CD14-positive monocyte (primary cell): ENCODE data around the gene SUPT4H1. TPM values are rescaled to one million over a fixed set of nuclear protein-coding genes. Genes with fewer than 3 reads are reported as not detected.

Experiments
- DNase-seq, 3 donors: peaks; one replicate each; pipeline ENCODE4 v3.0.0-alpha.2; 2011 to 2022
- H2AFZ ChIP-seq: 2 replicates; pipeline ENCODE4 v1.6.0; 2012; ENCODE audit warnings: mild to moderate bottlenecking, low read depth, low read length, inconsistent platforms; ENCODE audit not compliant: insufficient read depth, poor library complexity, severe bottlenecking
- H3K27ac ChIP-seq, 2 donors: 1 replicate in 1 of 2; 2 replicates in 1 of 2; pipeline ENCODE4 v1.5.1; 2012 to 2013; ENCODE audit warnings: low read length in 2 of 2, control low read depth in 1 of 2, inconsistent platforms in 1 of 2, low read depth in 1 of 2, mild to moderate bottlenecking in 1 of 2
- H3K27me3 ChIP-seq, 2 donors: one replicate each; pipeline versions ENCODE4 v1.6.0 to v1.6.1; 2011 to 2013; ENCODE audit warnings: low read length in 2 of 2; ENCODE audit not compliant: control insufficient read depth in 2 of 2, insufficient read depth in 2 of 2
- H3K36me3 ChIP-seq, 2 donors: replicated peaks in 1 of 2; 1 replicate in 1 of 2; 2 replicates in 1 of 2; pipeline versions ENCODE4 v1.5.1 to v1.6.1; 2012 to 2013; ENCODE audit warnings: low read length in 2 of 2, control low read depth in 1 of 2, inconsistent platforms in 1 of 2, mild to moderate bottlenecking in 1 of 2; ENCODE audit not compliant: insufficient read depth in 2 of 2, control insufficient read depth in 1 of 2
- H3K4me1 ChIP-seq, 2 donors: 1 replicate in 1 of 2; 2 replicates in 1 of 2; pipeline versions ENCODE4 v1.5.1 to v1.6.1; 2012 to 2013; ENCODE audit warnings: low read length in 2 of 2, control low read depth in 1 of 2, inconsistent platforms in 1 of 2, mild to moderate bottlenecking in 1 of 2, moderate library complexity in 1 of 2; ENCODE audit not compliant: insufficient read depth in 2 of 2, control insufficient read depth in 1 of 2
- H3K4me2 ChIP-seq: replicated peaks from 2 replicates; pipeline ENCODE3; 2012; ENCODE audit warnings: low read length, moderate library complexity, mild to moderate bottlenecking; ENCODE audit not compliant: poor library complexity, severe bottlenecking; ENCODE audit errors: extremely low read depth
- H3K4me3 ChIP-seq, 3 experiments: fragments of 200-600 bp in 1 of 3; sonication (generic) in 1 of 3; replicated peaks in 1 of 3; 1 replicate in 2 of 3; 2 replicates in 1 of 3; pipeline ENCODE4 v1.5.1; 2011 to 2013; ENCODE audit warnings: low read length in 3 of 3, mild to moderate bottlenecking in 3 of 3, control low read depth in 2 of 3, low read depth in 2 of 3, inconsistent platforms in 1 of 3, moderate library complexity in 1 of 3
- H3K79me2 ChIP-seq: 2 replicates; pipeline ENCODE4 v1.6.0; 2012; ENCODE audit warnings: mild to moderate bottlenecking, control low read depth, inconsistent platforms, low read length, moderate library complexity; ENCODE audit not compliant: insufficient read depth
- H3K9ac ChIP-seq: 2 replicates; pipeline ENCODE4 v1.6.0; 2017; ENCODE audit warnings: low read length, mild to moderate bottlenecking; ENCODE audit not compliant: insufficient read depth, poor library complexity, severe bottlenecking
- H3K9me3 ChIP-seq, 2 donors: replicated peaks in 1 of 2; 1 replicate in 1 of 2; 2 replicates in 1 of 2; pipeline versions ENCODE4 v1.5.1 to v1.6.1; 2012 to 2013; ENCODE audit warnings: low read length in 2 of 2, control low read depth in 1 of 2; ENCODE audit not compliant: control insufficient read depth in 1 of 2, insufficient read depth in 1 of 2
- H4K20me1 ChIP-seq: 2 replicates; pipeline ENCODE4 v1.6.0; 2012; ENCODE audit warnings: mild to moderate bottlenecking, low read length, control low read depth, moderate library complexity; ENCODE audit not compliant: insufficient read depth
- H3K27ac Mint-ChIP-seq, 7 donors: one replicate each; pipeline ENCODE4 v1.8.0; 2020; ENCODE audit warnings: mild to moderate bottlenecking in 7 of 7, mixed read lengths in 7 of 7, moderate library complexity in 6 of 7, inconsistent platforms in 2 of 7
- H3K27me3 Mint-ChIP-seq, 3 donors: one replicate each; pipeline ENCODE4 v1.8.0; 2021 to 2022; ENCODE audit warnings: low read depth in 3 of 3, mild to moderate bottlenecking in 3 of 3, mixed read lengths in 3 of 3, moderate library complexity in 3 of 3, inconsistent platforms in 1 of 3
- H3K36me3 Mint-ChIP-seq, 2 donors: one replicate each; pipeline ENCODE4 v1.8.0; 2020; ENCODE audit warnings: mixed read lengths in 2 of 2, inconsistent platforms in 1 of 2, mild to moderate bottlenecking in 1 of 2
- H3K4me1 Mint-ChIP-seq: one replicate; pipeline ENCODE4 v1.8.0; 2020; ENCODE audit warnings: mild to moderate bottlenecking, mixed read lengths
- H3K4me3 Mint-ChIP-seq, 2 donors: one replicate each; pipeline ENCODE4 v1.8.0; 2020; ENCODE audit warnings: mild to moderate bottlenecking in 2 of 2, mixed read lengths in 2 of 2, moderate library complexity in 1 of 2
- H3K9me3 Mint-ChIP-seq, 7 donors: one replicate each; pipeline ENCODE4 v1.8.0; 2020 to 2022; ENCODE audit warnings: mixed read lengths in 7 of 7, mild to moderate bottlenecking in 6 of 7, moderate library complexity in 6 of 7, inconsistent platforms in 2 of 7
- CTCF ChIP-seq: fragments of 200-600 bp; IDR thresholded peaks from one replicate; pipeline ENCODE4 v1.8.0; 2022; ENCODE audit warnings: antibody characterized with exemption, mild to moderate bottlenecking
- WGBS: methylation state at CpG from one replicate; pipeline ENCODE4 v1.1.5; 2013; ENCODE audit warnings: missing lambda C conversion rate; ENCODE audit not compliant: insufficient coverage; 5-methylcytosine and 5-hydroxymethylcytosine counted together
- intact Hi-C, 2 donors: fragments of 100-400 bp; cut with micrococcal nuclease; formaldehyde crosslinking; loops; one replicate each; pipeline versions ENCODE4 v1.15.0 to v1.15.1; 2023
- polyA plus RNA-seq, 3 donors: library from polyadenylated mRNA; depleted of rRNA in 1 of 3; unstranded in 2 of 3; stranded (reverse) in 1 of 3; fragments of 300-500 nt in 2 of 3; fragments of >200 nt in 1 of 3; fragmentation: Illumina TruSeq in 2 of 3; gene quantifications; 1 replicate in 2 of 3; 2 replicates in 1 of 3; pipeline ENCODE4 v1.2.3, GENCODE V29; 2012 to 2021

SUPT4H1 gene
- polyA plus RNA-seq, 3 donors: 144 to 251 (median 241) TPM

GRCh38 chr17:58320163-58320558 lies 31.8 kb downstream of the SUPT4H1 start:
- TF ChIP-seq CTCF: no peak
- intact Hi-C loops: no loop called here
- H3K4me3 ChIP-seq: no peak overlapping the region
- peaks cover 11 to 12% of the 10 kb centered on the region in 2 donors for H3K4me1 ChIP-seq
- H4K20me1 ChIP-seq: peaks cover 1% of the 10 kb centered on the region
- Mint-ChIP-seq H3K4me1 (peaks cover 20% of the 10 kb centered on the region), H3K4me3 (no peak overlapping the region), H3K36me3 (peaks cover 18 to 23% of the 10 kb centered on the region in 2 donors), H3K27ac (no peak overlapping the region), H3K27me3 (peaks cover 35 to 53% (median 39%) of the 10 kb centered on the region in 3 donors), H3K9me3 (peaks cover 0 to 4% (median 2%) of the 10 kb centered on the region in 7 donors)
- H3K27me3 ChIP-seq: peaks cover 7 to 23% of the 10 kb centered on the region in 2 donors
- H2AFZ ChIP-seq: no peak overlapping the region
- H3K4me2 ChIP-seq: no peak overlapping the region
- peaks cover 8% of the 10 kb centered on the region for H3K79me2 ChIP-seq
- peaks cover 0 to 3% of the 10 kb centered on the region in 2 donors for H3K9me3 ChIP-seq
- WGBS: 94% methylated on average over 2 of the region's 7 CpGs
- no peaks in the 10 kb centered on the region for H3K36me3 ChIP-seq
- H3K27ac ChIP-seq: no peak overlapping the region
- no peak overlapping the region for H3K9ac ChIP-seq
- DNase-seq: no peak

- peaks cover 16% of the 10 kb centered on the region for H3K4me1 Mint-ChIP-seq
- Histone ChIP-seq H3K27ac (no peak overlapping the region), H2AFZ (no peak overlapping the region), H3K27me3 (peaks cover 2 to 16% of the 10 kb centered on the region in 2 donors), H3K79me2 (peaks cover 6% of the 10 kb centered on the region), H3K36me3 (no peaks in the 10 kb centered on the region), H3K9ac (no peak overlapping the region), H3K4me1 (peaks cover 4 to 5% of the 10 kb centered on the region in 2 donors), H3K4me3 (no peak overlapping the region), H3K4me2 (no peak overlapping the region), H3K9me3 (no peaks in the 10 kb centered on the region), H4K20me1 (no peaks in the 10 kb centered on the region)
- H3K9me3 Mint-ChIP-seq: peaks cover 0 to 4% (median 2%) of the 10 kb centered on the region in 7 donors
- TF ChIP-seq CTCF: no peak
- no peak for DNase-seq
- intact Hi-C loops: loop anchor here (5.0 to 10.0 kb wide), 4 partner anchors 45 to 128 kb away; partner anchors contain the start of gene RNF43 (in 1 of the 2)
- WGBS: 94% methylated on average over 20 of the region's 25 CpGs
- no peak overlapping the region for H3K4me3 Mint-ChIP-seq
- H3K27ac Mint-ChIP-seq: no peak overlapping the region
- H3K27me3 Mint-ChIP-seq: peaks cover 31 to 51% (median 39%) of the 10 kb centered on the region in 3 donors
- peaks cover 18 to 21% of the 10 kb centered on the region in 2 donors for H3K36me3 Mint-ChIP-seq
These were observed 32.5 kb downstream of the SUPT4H1 start for GRCh38 chr17:58319173-58320162.
